Jurkat, Clone E6-1 (cell line): ENCODE measurements around the gene DOC2B.
"Not testable (repeated sequence)": the region's sequence is repeated elsewhere in the genome, so short reads cannot be mapped to it uniquely, and the experiment has no call there.

ENCODE experiments used
- DNase-seq: peaks from one replicate; pipeline ENCODE4 v3.0.0-alpha.2; 2011; ENCODE audit warnings: low read depth, low spot score
- H3K4me3 ChIP-seq: 2 replicates; pipeline ENCODE4 v1.5.1; 2011; ENCODE audit warnings: mild to moderate bottlenecking, low read length, control low read depth, moderate library complexity

Gene DOC2B

GRCh38 chr17:135895-136294 lies 45.6 kb downstream of the DOC2B start:
- not testable (repeated sequence) for DNase-seq, H3K4me3 ChIP-seq

- H3K4me3 ChIP-seq, DNase-seq: not testable (repeated sequence)
These were observed 46.4 kb downstream of the DOC2B start for GRCh38 chr17:135022-135421.

GRCh38 chr17:134332-134785 lies 47.1 kb downstream of the DOC2B start:
- not testable (repeated sequence) for DNase-seq, H3K4me3 ChIP-seq

DNA sequence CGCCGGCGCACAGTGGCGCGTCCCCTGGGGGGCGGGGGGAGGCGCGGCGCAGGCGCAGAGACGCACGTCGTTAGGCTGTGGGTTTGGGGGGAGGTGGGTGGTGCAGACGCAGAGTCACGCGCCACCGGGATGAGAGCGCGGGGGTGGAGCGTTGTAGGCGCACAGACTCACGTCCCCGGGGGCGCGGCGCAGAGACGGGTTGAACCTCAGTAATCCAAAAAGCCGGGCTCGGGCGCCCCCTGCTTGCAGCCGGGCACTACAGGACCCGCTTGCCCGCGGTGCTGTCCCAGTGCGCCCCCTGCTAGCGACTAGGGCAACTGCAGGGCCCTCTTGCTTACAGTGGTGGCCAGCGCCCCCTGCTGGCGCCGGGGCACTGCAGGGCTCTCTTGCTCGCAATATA lies 47.5 kb downstream of the DOC2B start:
- H3K4me3 ChIP-seq, DNase-seq: not testable (repeated sequence)

DNA sequence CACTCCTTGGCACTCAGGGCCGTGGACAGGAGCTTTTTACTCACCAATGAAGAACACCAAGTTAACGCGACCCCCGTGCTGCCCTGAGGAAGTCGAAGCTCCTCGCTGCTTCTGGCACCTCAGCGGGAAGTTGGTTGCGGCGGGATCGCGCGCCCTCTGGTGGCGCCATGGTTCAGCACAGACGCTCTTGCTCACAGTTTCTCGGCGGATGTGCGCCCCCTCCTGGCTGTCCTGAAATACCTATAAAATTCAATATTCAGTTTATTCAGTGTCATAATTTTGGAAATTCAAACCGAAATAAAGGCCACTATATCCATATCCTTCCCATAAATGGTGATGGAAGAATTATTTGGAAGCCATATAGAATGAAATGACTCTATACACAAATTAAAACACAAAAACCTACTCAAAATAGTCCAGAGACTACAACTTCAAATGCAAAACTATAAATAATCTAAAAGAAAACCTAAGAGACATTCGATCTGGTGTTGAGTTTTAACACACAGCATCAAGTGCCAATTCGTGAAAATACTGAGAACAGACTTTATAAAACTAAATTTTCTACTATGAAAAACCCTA lies 63.0 kb downstream of the DOC2B start:
- DNase-seq: not testable (repeated sequence)

DNA sequence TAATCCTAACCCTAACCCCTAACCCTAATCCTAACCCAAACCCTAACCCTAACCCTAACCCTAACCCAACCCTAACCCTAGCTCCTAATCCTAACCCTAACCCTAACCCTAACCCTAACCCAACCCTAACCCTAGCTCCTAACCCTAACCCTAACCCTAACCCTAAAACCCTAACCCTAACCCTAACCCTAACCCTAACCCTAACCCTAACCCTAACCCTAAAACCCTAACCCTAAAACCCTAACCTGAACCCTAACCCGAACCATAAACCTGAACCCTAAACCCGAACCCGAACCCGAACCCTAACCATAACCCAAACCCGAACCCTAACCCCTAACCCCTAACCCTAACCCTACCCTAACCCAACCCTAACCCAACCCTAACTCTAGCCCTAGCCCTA lies 68.3 kb downstream of the DOC2B start:
- DNase-seq: peak; percentile 71
- H3K4me3 ChIP-seq: not testable (repeated sequence)

More for the DNA sequence above, 63.0 kb downstream of the DOC2B start:
- H3K4me3 ChIP-seq: not testable (repeated sequence)
